Stimulated activated CD4-positive, alpha-beta T cell treated with anti-CD3 and anti-CD28 coated beads, Interleukin-2, amount 100 ng/mL, for 48 hours (primary cell): ENCODE results near the gene NCF4.

Experiments
- DNase-seq, 2 donors: peaks; one replicate each; pipeline ENCODE4 v3.0.0-alpha.2; 2020

Gene NCF4

DNA sequence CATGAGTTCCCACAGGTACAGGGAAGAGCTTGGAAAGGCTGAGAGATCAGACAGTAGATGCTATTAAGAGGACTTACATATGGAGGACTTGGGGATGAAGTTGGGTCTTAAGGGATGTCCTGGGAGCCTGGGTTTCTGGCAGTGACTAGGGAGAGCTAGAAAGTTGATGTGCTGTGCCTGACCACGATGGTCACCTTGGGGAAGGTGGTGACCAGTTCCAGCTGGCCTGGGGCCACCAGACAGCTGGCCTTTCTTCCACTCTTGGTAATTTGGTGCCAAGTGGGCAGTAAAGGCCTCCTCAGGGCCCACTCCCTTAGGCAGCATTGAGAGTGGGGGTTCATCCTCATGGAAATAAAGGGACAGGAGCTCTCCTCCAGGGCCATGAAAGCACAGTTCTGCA lies 38.7 kb downstream of the NCF4 start:
- no peak for DNase-seq

DNA sequence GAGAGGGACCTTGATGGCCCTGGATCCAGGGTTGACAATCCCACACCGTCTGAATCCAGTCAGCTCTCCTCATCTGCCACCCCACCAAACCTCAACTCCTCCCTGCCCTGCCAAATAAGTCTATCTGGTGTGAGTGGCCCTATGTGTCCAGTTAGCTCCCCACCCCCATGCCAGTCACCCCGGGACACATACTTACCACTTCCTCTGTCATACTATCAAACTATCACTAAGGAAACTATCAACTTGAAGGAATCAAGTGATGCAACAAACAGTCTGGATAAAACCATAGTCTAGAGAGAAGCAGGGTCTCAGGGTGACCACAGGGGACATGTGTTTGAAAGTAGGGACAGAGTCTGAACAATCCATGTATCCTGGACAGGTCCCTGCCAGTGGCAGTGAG lies 39.4 kb downstream of the NCF4 start:
- no peak for DNase-seq

DNA sequence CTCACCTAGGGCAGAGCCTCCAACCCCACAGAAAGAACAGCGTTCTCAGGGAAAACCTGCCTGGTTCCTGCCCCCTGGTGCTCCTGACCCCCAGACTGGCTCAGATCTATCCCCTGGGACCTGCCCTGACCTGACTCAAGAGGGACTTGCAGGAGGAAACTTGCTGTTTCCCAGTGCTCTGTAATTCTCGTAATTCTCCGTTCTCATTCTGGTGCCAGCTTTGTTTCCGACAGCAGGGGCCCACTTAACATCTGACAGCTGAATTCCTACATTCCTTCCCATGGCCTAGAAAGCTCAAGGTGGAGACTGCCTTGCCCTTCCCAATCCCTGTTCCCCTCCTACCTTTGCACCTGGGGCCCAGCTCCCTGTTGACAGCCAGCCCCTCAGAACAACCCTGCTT lies 40.1 kb downstream of the NCF4 start:
- no peak for DNase-seq

DNA sequence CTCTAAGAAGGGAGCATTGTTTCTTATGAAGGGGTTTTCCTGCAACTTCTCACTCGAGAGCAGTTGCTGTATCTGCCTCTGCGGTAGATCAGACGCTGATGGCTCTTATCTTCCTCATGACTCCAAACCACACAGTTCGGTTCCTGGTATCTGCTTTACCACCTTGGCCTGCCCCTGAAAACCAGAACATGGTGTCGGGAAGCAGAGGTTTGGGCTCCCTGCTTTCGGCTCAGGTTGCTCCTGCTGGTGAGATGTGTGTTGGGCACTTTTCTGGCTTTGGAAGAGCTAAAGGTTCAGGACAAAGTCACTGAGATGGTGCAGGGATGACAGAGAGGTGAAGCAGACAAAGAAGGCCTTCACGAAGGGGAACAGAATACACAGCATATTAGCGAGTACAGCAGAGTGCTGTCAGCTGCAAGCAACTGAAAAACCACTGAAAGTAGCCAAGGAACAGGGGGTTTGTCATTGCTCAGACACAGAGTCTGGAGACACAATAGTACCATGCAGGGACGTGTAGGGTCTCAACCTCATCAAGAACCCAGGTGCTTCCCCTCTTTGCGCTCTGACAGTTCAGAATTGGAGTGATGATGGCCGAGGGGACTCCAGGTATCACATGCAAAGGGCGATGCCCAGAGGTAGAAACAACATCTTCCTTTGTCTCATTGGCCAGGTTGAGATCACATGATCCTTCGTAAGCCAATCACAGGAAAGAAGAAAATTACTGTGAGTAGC lies 40.8 kb downstream of the NCF4 start:
- no peak for DNase-seq

DNA sequence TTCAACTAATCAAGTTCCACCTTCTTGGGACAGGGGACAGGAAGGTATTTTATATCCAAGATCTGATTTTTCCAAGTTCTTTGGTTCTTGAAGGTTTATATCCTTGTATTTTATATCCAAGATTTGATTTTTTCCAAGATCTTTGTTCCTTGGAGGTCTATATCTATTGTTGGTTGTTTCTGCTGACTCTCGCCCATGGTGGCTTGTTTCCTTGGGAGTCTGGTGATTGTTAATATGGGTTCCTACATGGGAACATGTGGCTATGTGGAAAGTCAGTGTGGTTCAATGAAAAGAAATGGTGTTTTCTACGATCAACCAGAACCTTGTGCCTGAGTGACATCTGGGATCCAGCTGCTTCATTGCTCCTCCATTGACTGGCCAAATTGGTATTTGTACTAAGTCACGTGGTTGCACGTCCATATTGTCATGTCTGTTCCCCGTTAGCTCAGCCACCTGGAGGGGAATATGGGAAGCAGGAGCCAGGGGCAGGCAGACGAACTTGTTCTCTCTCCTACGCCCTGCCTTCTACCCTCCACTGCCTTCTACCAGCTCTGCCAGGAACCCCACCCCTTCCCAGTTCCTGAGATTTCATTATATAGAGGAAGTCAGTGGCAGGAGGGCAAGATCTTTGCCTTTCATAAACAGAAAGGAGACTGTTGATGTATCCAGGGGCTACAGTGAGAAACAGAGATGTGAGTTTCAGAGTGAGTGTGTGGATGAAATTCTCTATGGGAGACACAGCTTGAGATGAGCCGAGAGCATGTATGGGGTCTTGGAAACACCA lies 41.5 kb downstream of the NCF4 start:
- no peak for DNase-seq

DNA sequence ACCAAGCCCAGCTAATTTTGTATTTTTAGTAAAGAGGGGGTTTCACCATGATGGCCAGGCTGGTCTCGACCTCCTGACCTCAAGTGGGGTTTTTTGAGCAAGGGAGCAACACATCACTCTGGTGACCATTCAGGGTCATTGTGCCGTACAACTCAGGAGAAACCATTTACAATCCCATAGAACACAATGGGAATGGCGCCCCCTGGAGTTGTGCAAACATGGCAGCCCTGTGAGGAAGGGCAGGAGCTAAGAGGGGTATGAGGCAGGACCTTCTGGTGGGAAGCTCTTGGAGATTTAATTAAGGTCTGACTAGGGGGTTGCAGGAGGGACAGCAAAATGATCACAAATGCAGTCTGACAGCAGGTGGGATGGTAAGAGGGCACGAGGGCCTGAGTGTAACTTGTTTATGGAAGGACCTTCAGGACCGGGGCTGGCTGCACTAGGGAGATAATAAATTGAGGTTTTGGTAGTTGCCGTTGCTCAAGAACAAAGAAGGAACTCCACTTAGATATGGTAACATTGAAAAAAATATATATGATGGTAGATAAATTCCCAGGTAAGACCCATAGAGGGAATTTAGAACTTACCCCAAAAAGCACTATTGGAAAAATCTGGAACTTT lies 43.6 kb downstream of the NCF4 start:
- no peak for DNase-seq

DNA sequence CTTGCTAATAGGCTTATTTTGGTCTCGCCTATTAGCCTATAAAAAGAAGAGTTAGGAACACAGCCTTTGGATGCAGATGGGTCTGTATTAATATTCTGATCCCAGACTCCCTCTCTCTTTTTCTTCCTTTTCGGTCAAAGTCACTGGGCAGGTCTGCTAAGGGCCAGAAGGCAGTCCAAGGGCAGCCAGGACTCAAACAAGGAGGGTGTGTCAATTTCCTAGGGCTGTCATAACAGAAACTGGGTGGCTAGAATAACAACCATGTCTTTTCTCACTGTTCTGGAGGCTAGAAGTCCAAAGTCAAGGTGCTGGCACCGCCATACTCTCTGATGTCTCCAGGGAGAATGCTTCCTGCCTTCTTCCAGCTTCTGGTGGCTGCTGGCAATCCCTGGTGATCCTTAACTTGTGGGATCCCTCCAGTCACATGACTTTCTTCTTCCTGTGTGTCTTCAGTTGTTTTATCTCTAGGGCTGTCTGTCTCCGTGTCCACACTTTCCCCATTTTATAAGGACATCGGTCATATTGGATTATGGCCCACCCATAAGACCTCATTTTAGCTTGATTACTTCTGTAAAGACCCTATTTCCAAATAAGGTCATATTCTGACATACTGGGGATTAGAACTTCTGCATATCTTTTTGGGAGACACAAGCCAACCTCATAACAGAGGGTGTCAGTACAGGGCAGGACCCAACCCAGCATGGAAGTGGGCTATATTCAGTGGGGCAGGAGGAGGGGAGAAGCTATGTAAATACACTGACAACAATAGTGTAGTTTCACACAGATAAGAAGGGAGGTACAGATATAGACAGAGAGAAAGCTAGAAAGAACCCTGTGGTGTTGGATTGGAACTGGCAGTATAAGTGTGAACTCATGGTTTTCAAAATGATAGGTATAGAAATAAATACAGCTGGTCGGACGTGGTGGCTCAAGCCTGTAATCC lies 46.7 kb downstream of the NCF4 start:
- DNase-seq = no peak

DNA sequence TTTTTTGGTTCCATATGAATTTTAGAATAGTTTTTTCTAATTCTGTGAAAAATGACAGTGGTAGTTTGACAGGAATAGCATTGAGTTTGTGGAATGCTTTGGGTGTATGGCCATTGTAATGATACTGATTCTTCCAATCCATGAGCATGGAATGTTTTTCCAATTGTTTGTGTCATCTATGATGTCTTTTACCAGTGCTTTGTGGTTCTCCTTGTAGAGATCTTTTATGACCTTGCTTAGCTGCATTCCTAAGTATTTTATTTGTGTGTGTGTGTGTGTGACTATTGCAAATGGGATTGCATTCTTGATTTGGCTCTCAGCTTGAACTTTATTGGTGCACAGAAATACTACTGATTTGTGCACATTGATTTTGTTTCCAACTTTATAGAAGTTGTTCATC lies 49.7 kb downstream of the NCF4 start:
- no peak for DNase-seq

DNA sequence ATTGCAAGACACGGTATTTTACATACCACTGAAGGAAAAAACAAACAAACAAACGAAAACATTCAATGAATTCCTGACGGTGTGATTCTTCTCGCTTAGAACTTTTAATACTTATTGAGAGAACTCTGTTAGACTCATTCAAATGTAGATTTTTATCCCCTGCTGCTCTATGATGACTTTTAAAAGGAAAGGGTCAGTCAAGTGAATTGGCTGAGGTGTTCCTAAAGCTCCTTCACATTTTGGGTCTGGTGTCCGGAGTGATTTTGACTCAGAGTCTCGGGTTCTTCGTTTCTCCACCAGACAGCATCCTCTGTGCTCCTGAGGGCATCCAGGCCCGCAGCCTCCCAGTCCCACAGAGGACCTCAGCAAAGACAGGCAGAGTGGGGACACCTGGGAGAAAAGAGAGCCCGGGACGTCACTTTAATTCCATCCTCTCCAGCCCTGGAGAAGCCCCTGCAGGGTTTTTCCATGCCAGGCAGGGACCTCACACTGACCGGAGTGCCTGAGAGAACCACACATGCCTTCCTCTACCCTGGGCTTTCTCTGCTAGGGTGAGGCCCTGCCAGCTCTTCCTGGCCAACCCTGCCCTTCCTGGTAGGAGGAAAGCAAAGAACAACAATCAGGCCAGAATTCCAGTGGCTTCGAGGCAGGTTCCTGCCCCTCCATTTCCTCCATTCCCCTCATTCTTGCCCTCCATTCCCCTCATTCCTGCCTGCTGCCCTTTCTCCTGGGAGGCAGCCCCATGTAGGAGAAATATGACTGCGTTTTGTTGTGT lies 51.3 kb downstream of the NCF4 start:
- DNase-seq = no peak

DNA sequence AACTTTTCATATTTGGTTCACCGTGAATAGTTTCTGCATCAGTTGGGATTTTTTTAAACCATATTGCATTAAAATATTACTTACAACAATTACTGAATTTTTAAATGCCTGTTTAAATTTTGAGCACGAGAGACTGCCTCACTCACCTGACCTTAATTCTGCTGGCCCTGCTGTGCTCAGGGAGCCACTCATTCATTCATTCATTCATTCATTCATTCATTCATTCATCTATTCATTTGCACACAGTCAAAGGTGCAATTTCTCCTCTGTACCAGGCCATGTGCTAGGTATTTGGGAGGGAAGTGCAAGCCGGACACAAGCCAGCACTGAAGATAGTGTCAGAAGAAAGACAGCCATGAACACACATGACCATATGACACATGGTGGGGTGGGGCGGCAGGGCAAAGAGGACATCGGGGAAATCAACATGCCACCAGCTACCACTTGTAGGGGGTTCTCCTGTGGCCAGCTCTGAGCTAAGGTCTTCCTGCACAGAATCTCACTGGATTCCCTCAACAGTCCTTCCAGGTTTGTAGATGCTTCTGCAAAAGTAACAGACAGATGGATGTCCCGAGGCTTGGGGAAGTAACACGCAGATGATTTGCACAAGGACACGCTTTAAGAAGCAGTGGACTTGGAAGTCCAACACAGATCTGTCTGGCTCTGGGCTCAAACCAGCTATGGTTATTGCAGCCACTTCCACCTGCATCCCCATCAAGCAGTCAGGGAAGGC lies 52.1 kb downstream of the NCF4 start:
- DNase-seq = no peak

DNA sequence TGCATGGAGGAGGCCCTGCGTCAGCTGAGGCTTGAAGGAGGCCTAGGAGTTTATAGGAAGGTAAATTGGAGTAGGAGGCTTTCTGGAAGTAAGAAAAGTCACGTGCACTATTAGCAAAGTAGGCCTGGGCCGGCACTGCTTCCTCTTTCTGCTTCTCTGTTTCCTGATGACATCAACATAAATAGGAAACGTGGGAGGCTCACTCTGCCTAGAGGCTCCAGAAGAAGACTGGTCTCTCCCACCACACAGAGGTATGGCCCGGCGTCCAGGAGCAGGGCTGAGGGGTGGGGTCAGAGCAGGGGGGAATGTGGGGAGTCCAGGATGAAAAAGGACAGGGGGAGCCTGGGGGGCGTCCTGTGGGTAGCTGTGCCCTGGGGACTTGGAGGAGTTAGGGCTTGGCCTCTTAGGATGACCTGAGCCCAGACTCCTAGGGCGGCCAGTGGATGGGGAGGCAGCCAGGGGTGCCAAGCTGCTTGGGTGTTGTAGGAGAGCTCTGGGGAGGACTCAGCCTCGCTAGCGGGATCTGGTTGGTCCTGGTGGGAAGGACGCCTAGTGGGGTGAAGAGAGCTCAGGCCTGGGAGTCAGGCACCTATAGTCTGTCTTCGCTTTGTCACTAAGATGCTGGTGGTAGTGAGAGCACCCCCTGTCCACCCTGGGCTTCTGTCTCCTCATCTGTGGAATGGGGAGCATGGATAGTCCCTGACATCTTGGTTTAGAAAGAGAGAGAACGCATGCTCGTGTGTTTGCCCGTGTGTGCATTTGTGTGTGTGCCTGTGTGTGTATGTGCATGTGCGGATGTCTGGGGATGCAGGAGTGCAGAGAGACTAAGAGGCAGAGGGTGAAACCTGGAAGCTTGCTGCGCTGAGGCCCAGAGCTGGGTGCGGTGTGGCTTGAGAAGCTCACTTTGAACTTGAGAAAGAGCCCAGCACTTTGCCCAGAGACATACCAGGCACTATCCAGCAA lies 52.9 kb downstream of the NCF4 start, which contains the start of gene CSF2RB:
CSF2RB (plus strand) TSS at position 202 of the 963 bp plus-strand sequence. CDS start 8,580 bp downstream, outside the sequence.
- DNase-seq = no peak

DNA sequence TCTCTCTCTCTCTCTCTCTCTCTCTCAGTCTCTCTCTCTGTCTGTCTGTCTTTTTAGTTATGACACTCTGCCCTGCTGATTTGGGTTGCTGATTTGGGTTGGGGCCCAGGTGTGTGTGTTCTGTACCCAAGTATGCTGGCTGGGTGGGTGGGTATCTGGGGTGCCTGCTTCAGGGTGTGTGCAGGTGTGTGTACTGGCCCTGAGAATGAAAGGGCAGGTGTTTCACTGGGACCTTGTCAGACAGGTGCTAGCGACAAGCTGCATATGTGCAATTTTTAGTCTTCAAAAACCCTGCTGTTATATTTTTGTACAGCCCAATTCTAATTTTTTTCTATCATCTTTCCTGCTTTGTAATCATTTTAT lies 53.6 kb downstream of the NCF4 start:
- no peak for DNase-seq

DNA sequence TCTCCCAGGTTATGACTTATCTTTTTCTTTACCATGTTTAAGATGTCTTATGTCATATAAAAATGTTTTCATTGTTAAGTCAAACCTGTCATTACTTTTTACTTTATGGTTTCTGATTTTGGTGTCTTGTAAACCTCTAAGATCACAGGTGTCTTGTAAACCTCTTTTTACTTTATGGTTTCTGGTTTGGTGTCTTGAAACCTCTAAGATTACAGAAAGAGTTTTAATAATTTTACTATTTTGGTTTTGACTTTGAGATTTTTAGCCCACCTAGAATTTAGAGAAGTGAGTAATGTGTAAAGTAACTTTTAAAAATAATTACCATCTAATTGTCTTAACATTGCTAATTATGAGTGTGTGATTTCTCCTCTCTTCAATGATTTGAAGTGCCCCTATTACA lies 55.2 kb downstream of the NCF4 start:
- no peak for DNase-seq

DNA sequence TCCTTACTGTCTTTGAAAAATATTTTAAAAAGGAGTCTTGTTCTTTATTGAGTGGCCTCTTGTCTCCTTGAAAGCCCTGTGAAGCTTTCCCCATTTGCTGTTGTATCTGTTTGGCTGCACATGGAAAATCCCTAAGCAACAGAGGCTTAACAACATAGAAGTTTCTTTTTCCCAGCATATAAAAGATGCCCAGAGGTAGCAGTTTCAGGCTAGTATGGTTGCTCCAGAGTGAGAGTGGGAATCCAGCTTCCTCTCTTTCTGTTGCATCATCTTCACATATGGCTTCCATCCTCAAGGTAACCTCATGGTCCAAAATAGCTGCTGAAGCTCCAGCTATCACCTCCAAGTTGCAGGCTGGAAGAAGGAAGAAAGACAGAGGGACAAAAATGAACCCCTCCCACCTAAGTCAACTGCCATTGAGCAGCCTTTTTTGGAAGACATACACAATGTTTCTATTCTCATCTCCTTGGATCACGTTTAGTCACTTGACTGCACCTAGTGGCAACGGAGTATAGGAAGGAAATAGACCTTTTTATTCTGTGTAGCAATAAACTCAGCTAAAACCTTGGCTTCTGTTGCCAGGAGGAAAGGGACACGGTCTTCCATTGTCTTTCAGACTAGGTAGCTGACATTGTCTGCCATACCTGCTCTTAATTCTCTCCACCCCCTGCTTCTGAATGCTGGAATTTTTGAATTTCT lies 57.9 kb downstream of the NCF4 start:
- no peak for DNase-seq

DNA sequence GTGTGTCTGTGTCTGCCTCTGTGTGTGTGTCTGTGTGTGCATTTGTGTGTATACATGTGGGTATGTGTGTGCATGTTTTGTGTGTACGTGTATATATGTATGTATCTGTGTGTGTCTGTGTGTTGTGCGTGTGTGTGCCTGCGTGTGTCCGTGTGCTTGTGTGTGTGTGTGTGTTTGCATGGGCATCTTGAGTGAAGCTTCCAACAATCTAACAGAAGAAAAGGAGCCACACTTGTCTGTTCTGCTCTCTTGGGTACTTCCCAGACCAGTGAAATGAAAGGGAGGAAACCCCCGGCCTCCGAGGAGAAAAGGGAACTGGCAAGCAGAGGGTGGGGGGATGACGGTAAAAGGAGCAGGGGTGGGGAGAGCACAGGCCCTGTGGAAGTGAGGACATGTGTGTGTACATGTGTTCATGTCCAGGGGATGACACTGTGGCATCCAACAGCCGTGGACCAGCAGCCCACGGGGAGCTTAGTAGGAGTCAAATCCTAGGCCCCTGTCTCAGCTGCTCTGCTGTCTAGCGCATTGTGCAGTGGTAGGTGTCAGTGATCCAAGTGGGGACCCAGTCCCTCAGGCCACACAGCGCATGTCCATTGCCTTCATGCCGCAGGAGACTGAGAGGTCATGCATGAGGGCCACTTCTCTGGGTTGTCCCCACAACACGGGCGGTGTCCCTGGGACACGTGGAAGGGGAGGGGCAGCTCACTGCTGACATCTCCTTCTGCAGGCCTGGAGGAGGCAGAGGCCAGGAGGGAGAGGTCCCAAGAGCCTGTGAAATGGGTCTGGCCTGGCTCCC lies 60.7 kb downstream of the NCF4 start:
- DNase-seq = no peak

DNA sequence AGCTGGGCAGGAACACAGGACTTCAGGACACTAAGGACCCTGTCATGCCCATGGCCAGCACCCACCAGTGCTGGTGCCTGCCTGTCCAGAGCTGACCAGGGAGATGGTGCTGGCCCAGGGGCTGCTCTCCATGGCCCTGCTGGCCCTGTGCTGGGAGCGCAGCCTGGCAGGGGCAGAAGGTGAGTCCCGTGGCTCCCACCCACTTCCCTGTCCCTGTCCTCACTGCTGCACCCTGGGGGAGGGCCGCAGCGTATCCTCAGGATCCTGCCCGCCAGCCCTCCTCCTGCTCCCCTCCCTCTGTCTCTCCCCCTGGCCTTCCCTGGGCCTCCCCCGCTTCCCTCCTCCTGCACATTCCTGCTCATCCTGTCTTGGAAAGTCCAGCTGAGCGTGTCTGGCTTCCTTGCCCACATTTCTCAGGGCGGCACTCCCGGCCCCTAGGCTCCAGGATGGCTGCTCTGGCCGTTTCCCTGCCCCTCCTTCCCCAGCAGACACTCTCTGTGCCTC lies 61.4 kb downstream of the NCF4 start:
- DNase-seq = no peak

DNA sequence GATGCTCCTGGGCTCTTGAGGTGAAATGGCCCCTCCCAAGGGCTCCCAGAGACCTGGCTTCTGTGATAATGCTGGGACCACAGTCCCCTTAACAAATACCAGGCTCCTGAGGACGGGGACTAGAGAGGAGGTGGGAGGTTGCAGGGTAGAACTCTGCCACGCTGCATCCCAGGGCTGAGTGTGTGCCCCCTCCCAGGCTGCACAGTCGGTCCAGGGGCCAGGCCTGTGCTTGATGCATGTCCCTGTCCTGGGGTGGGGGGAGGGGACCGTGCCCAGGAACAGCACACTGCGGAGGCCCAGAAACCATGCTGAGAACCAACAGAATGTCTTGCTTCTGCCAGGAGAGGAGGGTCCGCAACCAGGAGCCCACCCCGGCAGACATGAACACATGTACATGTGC lies 61.9 kb downstream of the NCF4 start:
- DNase-seq = no peak

DNA sequence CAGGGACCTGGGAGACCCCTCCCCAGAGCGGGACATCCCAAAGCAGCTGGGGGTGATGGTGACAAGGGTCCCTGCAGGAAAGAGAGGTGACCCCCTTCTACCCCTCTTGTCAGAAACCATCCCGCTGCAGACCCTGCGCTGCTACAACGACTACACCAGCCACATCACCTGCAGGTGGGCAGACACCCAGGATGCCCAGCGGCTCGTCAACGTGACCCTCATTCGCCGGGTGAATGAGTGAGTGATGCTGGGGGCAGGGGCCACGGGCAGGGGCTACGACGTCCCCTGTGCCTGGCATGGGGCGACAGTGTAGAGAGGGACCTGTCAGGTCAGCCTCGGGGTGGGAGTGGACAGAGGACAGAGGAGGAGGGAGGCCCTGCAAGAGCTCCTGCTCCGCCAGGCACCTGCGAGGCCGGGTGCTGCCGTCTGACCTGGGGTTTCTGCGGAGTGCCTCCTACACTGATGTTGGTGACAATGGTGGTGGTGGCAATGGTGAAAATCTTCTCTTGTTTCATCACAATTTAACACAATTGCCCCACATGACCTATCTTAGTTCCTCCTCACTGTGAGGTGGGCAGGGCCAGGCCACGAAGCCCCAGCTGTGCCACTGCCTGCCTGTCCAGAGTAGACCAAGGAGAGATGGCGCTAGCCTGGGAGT lies 62.5 kb downstream of the NCF4 start:
- DNase-seq = no peak
